ENCODE results near the gene ADIRF.
"Not testable (repeated sequence)": the region's sequence is repeated elsewhere in the genome, so short reads cannot be mapped to it uniquely, and the experiment has no call there.

GRCh38 chr10:87019504-87019903 lies 51.2 kb downstream of the ADIRF start:
- TF ChIP-seq EMX1 (CRISPR knock-in tag; IDR thresholded peaks at IDR 0.05); ZMAT4 (CRISPR knock-in tag; IDR thresholded peaks at IDR 0.05); CTCF (IDR thresholded peaks at IDR 0.05); E2F1 (CRISPR knock-in tag; IDR thresholded peaks at IDR 0.05): not testable (repeated sequence)

Data from WTC11 (cell line).